ACC112 (cell line): Measurements from ENCODE around the gene MARCHF9.
"Not testable (repeated sequence)": the region's sequence is repeated elsewhere in the genome, so short reads cannot be mapped to it uniquely, and the experiment has no call there.

ENCODE experiments used
- H2AFZ ChIP-seq: fragments of 200-600 bp; sonication (generic); one replicate; pipeline ENCODE4 v1.6.0; 2017; ENCODE audit warnings: antibody characterized with exemption, low read length; ENCODE audit not compliant: unreplicated experiment
- H3K27ac ChIP-seq: fragments of 200-600 bp; sonication (generic); 2 replicates; pipeline ENCODE4 v1.5.1; 2014; ENCODE audit warnings: low read depth, mild to moderate bottlenecking, antibody characterized with exemption, low read length, moderate library complexity
- H3K27me3 ChIP-seq: fragments of 200-600 bp; sonication (generic); 2 replicates; pipeline ENCODE4 v1.6.1; 2014; ENCODE audit warnings: mild to moderate bottlenecking, antibody characterized with exemption, low read length, moderate library complexity, mixed read lengths; ENCODE audit not compliant: insufficient read depth
- H3K36me3 ChIP-seq: fragments of 200-600 bp; sonication (generic); 2 replicates; pipeline ENCODE4 v1.6.1; 2016; ENCODE audit warnings: mild to moderate bottlenecking, antibody characterized with exemption, low read length, moderate library complexity, mixed read lengths; ENCODE audit not compliant: insufficient read depth
- H3K4me1 ChIP-seq: fragments of 200-600 bp; sonication (generic); one replicate; pipeline ENCODE4 v1.6.1; 2016; ENCODE audit warnings: low read length, mixed read lengths; ENCODE audit not compliant: insufficient read depth, unreplicated experiment, control insufficient read depth
- H3K4me3 ChIP-seq: fragments of 200-600 bp; sonication (generic); 2 replicates; pipeline ENCODE4 v1.5.1; 2014; ENCODE audit warnings: mild to moderate bottlenecking, low read depth, low read length
- H3K79me2 ChIP-seq: fragments of 200-600 bp; sonication (generic); one replicate; pipeline ENCODE4 v1.6.0; 2016; ENCODE audit warnings: low read length; ENCODE audit not compliant: control insufficient read depth, unreplicated experiment, insufficient read depth

The MARCHF9 gene, protein sequence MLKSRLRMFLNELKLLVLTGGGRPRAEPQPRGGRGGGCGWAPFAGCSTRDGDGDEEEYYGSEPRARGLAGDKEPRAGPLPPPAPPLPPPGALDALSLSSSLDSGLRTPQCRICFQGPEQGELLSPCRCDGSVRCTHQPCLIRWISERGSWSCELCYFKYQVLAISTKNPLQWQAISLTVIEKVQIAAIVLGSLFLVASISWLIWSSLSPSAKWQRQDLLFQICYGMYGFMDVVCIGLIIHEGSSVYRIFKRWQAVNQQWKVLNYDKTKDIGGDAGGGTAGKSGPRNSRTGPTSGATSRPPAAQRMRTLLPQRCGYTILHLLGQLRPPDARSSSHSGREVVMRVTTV

DNA sequence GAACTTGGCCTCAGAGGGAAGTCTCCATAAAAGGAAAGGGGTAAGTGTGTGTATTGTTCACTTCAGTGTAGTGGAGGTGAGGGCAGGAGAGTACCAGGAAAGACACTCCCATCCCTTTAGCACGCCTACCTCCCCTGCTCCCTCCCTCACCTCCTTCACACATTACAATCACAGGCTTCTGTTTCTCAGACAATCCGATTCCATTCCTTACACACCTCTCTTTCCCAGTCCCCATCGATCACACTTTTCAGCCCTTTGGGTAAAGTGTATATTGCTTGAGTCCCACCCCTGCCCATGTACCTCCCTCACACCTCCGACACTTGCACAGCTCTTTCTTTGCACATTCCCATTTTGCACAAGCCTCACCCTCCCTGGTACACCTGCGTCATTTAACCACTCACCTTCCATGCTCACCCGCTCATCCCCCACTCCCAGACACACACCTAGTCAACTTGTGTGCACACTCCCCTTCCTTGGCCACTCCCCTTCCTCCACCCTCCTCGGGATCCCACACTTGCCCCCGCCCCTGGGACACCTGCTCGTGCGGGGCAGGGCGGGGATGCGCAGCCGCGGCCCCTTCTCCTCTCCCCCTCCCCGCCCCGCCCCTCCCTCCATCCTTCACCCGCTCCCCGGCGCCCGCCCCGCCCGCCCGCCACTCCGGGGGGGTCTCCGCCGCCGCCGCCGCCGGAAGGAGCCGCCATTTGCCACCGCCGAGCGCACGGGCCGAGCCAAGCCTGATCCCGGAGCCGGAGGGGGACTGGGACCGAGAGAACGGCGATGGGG is at the start of gene MARCHF9:
Gene MARCHF9, plus strand, starts transcription at position 693 of the 783 bp plus-strand sequence. CDS start 426 bp downstream, outside the sequence.
- peaks cover 29% of the 10 kb centered on the region for H3K27me3 ChIP-seq
- H2AFZ ChIP-seq, result peak within 1 kb of the TSS; percentile 9
- no peak within 1 kb of the TSS for H3K27ac ChIP-seq

DNA sequence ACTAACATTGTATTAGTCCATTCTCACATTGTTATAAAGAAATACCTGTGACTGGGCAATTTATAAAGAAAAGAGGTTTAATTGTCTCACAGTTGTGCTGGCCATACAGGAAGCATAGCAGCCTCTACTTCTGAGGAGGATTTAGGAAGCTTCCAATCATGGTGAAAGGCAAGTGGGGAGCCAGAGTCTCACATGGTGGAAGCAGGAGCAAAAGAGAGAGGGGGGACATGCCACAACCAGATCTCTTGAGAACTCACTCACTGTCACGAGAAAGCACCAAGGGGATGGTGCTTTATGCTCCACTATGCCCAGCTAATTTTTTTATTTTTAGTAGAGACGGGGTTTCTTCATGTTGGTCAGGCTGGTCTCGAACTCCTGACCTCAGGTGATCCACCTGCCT is 47.7 kb upstream of the MARCHF9 start:
- Histone ChIP-seq H3K4me3 (no peak overlapping the region), H3K4me1 (no peaks in the 10 kb centered on the region), H3K36me3 (peaks cover 41% of the 10 kb centered on the region), H3K79me2 (no peaks in the 10 kb centered on the region), H3K27ac (no peak overlapping the region), H3K27me3 (no peaks in the 10 kb centered on the region), H2AFZ (no peak overlapping the region)

More for the DNA sequence above, at the start of gene MARCHF9:
- peaks cover 21% of the 10 kb centered on the region for H3K79me2 ChIP-seq
- H3K4me3 ChIP-seq, result peak within 1 kb of the TSS; percentile 63
- peaks cover 13% of the 10 kb centered on the region for H3K4me1 ChIP-seq
- H3K36me3 ChIP-seq, result peaks cover 8% of the 10 kb centered on the region; the same call in 1 of the 2 replicates

DNA sequence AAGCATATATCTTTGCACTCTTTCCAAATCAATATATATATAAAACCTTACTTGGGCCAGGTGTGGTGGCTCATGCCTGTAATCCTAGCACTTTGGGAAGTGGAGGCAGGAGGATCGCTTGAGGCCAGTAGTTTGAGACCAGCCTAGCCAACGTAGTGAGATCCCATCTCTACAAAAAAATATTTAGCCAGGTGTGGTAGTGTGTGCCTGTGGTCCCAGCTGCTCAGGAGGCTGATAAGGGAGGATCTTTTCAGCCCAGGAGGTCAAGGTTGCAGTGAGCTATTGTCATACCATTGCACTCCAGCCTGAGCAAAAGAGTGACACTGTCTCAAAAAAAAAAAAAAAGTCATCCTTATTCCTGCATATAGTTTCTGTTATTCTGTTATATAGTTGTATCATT is 46.6 kb upstream of the MARCHF9 start:
- Histone ChIP-seq H3K4me1 (no peaks in the 10 kb centered on the region), H2AFZ (no peak overlapping the region), H3K36me3 (peaks cover 34% of the 10 kb centered on the region)

DNA sequence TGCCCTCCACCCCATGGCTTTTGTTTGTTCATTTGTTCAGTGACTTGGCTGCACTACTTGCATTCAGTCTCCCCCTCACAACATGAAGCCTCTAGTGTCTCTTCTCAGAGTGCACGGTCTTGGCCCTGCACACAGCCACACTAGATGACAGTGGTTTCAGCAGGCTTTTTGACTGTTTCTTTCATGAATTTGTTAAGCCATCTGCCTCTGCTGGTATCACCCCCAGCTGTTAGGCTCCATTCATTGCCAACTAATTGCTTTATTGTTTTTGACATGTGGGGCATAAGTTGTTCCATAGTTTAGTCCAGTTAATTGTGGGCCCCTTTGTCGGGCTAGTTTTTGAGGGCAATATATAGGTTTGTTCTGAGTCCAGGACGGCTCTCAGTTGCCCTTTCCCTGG is 42.2 kb upstream of the MARCHF9 start:
- Histone ChIP-seq H3K27me3 (no peaks in the 10 kb centered on the region), H3K27ac (no peak overlapping the region), H3K4me1 (no peaks in the 10 kb centered on the region), H2AFZ (no peak overlapping the region), H3K4me3 (no peak overlapping the region), H3K79me2 (no peaks in the 10 kb centered on the region), H3K36me3 (peaks cover 12% of the 10 kb centered on the region)

More for the DNA sequence above, 46.6 kb upstream of the MARCHF9 start:
- Histone ChIP-seq H3K27me3 (no peaks in the 10 kb centered on the region), H3K27ac (no peak overlapping the region), H3K4me3 (no peak overlapping the region), H3K79me2 (no peaks in the 10 kb centered on the region)

DNA sequence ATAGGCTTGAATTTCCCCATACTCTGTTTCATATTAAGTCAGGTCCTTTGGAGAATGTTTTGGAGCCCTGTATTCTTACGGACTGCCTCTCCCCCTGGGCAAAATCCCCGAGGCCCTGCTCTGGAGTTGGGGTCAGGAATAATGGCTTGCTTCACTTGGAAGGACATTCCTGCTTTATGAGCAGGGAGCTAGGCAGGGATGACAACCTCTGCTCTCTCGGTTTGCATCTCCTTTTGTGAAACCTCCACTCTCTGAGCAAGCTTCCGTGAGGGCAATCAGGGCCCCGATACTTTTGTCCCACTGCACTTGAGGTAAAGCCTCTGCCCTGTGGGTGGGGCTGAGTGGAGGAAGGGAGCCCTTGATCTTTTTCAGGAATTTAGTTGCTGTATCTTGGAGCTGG is 41.7 kb upstream of the MARCHF9 start:
- Histone ChIP-seq H2AFZ (no peak overlapping the region), H3K79me2 (no peaks in the 10 kb centered on the region), H3K27ac (no peak overlapping the region), H3K36me3 (peaks cover 15% of the 10 kb centered on the region), H3K27me3 (no peaks in the 10 kb centered on the region), H3K4me3 (no peak overlapping the region), H3K4me1 (no peaks in the 10 kb centered on the region)

DNA sequence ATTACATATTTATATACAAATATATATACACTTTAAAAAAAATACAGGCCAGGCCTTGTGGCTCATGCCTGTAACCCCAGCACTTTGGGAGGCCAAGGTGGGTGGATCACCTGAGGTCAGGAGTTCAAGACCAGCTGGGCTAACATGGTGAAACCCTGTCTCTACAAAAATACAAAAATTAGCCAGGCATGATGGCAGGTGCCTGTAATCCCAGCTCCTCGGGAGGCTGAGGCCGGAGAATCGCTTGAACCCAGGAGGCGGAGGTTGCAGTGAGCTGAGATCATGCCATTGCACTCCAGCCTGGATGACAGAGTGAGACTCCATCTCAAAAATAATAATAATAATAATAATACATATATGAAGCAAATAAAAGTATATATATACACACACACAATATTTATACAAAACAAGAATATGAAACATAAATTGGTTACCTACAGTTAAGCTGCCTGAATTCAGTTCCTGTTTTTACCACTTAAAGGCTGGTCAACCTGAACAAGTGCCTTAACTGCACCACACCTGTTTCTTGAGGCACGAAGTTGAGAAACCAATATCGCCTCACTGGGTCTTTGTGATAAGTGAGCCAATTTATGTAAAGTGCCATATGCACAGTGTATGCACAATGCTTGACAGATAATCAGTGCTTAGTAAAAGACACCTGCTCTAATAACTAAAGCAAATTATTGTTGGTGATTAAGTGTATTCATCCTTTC is 39.7 kb upstream of the MARCHF9 start:
- H3K4me3 ChIP-seq, H3K4me1 ChIP-seq, H3K27me3 ChIP-seq, H2AFZ ChIP-seq, H3K79me2 ChIP-seq, H3K27ac ChIP-seq: not testable (repeated sequence)
- H3K36me3 ChIP-seq, result peaks cover 28% of the 10 kb centered on the region

DNA sequence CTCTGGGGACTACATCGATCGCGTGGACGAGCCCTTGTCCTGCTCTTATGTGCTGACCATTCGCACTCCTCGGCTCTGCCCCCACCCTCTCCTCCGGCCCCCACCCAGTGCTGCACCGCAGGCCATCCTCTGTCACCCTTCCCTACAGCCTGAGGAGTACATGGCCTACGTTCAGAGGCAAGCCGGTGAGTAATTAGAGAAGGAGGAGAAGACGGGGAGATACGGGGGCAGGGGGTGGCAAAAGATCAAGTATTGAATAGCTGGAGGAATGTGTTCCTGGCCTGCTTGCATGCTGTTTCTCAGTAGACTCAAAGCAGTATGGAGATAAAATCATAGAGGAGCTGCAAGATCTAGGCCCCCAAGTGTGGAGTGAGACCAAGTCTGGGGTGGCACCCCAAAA is 39.1 kb upstream of the MARCHF9 start:
- no peak overlapping the region for H3K4me3 ChIP-seq
- no peaks in the 10 kb centered on the region for H3K4me1 ChIP-seq
- H3K79me2 ChIP-seq, result no peaks in the 10 kb centered on the region
- peaks cover 30% of the 10 kb centered on the region for H3K36me3 ChIP-seq
- no peak overlapping the region for H2AFZ ChIP-seq
- no peak overlapping the region for H3K27ac ChIP-seq
- no peaks in the 10 kb centered on the region for H3K27me3 ChIP-seq

DNA sequence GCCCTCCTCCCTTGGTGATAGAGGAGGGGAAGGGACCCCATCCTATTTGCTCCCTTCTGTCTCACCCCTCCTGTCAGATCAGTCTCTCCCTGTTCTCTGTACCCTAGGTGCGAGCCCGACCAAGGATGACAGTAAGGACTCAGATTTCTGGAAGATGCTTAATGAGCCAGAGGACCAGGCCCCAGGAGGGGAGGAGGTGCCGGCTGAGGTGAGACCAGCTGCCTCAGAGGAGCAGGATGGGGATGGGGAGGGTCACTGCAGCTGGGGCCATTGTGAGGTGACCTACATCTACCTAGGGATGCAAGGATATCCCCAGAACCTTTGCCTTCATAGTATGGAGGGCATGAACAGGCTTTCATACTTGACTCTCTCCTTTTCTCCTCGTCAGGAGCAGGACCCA is 38.6 kb upstream of the MARCHF9 start:
- H3K27me3 ChIP-seq, result no peaks in the 10 kb centered on the region
- no peaks in the 10 kb centered on the region for H3K4me1 ChIP-seq
- H3K4me3 ChIP-seq, result no peak overlapping the region
- H2AFZ ChIP-seq, result no peak overlapping the region
- no peaks in the 10 kb centered on the region for H3K79me2 ChIP-seq
- no peak overlapping the region for H3K27ac ChIP-seq
- H3K36me3 ChIP-seq, result peaks cover 30% of the 10 kb centered on the region

DNA sequence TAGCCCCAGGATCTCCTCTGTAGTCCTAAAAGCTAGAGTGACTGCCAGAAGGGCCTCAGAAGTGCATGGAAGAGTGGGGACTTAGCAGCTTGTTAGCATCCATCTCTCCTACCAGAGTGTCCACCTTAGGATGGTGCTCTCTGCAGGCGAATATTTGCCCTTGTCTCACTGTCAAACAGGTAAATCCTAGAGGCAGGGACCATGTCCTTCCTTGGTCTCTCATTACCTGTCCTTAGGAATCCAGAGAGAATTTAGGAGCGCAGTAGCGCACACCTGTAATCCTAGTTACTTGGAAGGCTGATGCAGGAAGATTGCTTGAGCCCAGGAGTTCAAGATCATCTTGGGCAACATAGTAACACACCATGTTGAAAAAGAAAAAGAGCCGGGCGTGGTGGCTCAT is 37.8 kb upstream of the MARCHF9 start:
- Histone ChIP-seq H3K36me3 (peaks cover 22% of the 10 kb centered on the region), H3K4me1 (no peaks in the 10 kb centered on the region), H3K79me2 (no peaks in the 10 kb centered on the region), H3K4me3 (no peak overlapping the region), H3K27ac (no peak overlapping the region), H3K27me3 (no peaks in the 10 kb centered on the region), H2AFZ (no peak overlapping the region)

DNA sequence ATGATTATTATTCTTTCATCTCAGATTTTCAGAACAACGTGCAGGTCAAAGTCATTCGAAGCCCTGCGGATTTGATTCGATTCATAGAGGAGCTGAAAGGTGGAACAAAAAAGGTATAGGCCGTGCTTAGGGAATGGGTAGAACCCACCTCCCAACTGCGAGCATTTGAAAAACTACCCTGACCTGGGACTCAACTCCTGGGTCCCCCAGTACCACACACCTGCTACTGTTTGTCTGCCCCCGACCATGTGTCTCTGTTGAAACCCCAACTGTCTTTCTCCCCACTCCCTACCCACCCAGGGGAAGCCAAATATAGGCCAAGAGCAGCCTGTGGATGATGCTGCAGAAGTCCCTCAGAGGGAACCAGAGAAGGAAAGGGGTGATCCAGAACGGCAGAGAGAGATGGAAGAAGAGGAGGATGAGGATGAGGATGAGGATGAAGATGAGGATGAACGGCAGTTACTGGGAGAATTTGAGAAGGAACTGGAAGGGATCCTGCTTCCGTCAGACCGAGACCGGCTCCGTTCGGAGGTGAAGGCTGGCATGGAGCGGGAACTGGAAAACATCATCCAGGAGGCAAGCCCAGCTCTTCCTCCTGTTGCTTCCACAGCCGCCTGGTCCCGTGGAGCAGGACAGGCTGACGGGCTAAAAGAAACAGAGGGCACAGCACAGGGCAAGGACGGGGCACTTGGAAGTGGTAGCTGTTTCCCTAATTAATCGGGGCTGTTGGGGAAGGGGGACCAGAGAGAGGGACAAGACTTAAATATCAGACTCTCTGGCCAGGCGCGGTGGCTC is 36.9 kb upstream of the MARCHF9 start:
- no peaks in the 10 kb centered on the region for H3K4me1 ChIP-seq
- peaks cover 17% of the 10 kb centered on the region; the same call in 1 of the 2 replicates for H3K36me3 ChIP-seq
- no peak overlapping the region for H3K27ac ChIP-seq
- H3K79me2 ChIP-seq, result no peaks in the 10 kb centered on the region
- no peaks in the 10 kb centered on the region for H3K27me3 ChIP-seq
- no peak overlapping the region for H3K4me3 ChIP-seq
- H2AFZ ChIP-seq, result no peak overlapping the region
